Keratinocyte (primary cell): Measurements from ENCODE around the gene BBS1. TPM values are rescaled to one million over a fixed set of nuclear protein-coding genes. Genes with fewer than 3 reads are reported as not detected.
"Not testable (repeated sequence)": the region's sequence is repeated elsewhere in the genome, so short reads cannot be mapped to it uniquely, and the experiment has no call there.

Experiments used
- DNase-seq: peaks from one replicate; pipeline ENCODE4 v3.0.0-alpha.2; 2011; ENCODE audit warnings: low read depth, missing footprints, low spot score
- FAIRE-seq: peaks from 2 replicates; lab custom pipeline; 2011; peaks lifted over from hg19 to GRCh38; lab: Jason Lieb, UNC
- H2AFZ ChIP-seq: 2 replicates; pipeline ENCODE4 v1.6.0; 2012; ENCODE audit warnings: low read length, control low read depth, inconsistent platforms; ENCODE audit not compliant: control insufficient read depth
- H3K27ac ChIP-seq: 2 replicates; pipeline ENCODE4 v1.5.1; 2011; ENCODE audit warnings: low read length; ENCODE audit not compliant: control insufficient read depth, insufficient read depth
- H3K27me3 ChIP-seq: 3 replicates; pipeline ENCODE4 v1.6.0; 2011; ENCODE audit warnings: low read length; ENCODE audit not compliant: control insufficient read depth, insufficient read depth; ENCODE audit errors: extremely low read depth
- H3K36me3 ChIP-seq, 2 experiments: 2 replicates in 1 of 2; 3 replicates in 1 of 2; pipeline ENCODE4 v1.5.1; 2011; ENCODE audit warnings: low read length in 2 of 2, mild to moderate bottlenecking in 1 of 2; ENCODE audit not compliant: control insufficient read depth in 2 of 2, insufficient read depth in 2 of 2; ENCODE audit errors: extremely low read depth in 1 of 2
- H3K4me1 ChIP-seq: 3 replicates; pipeline ENCODE4 v1.5.1; 2011; ENCODE audit warnings: low read length; ENCODE audit not compliant: control insufficient read depth, insufficient read depth; ENCODE audit errors: extremely low read depth
- H3K4me2 ChIP-seq: 3 replicates; pipeline ENCODE4 v1.6.0; 2011; ENCODE audit warnings: low read depth, low read length; ENCODE audit not compliant: control insufficient read depth, insufficient read depth; ENCODE audit errors: extremely low read depth
- H3K4me3 ChIP-seq, 3 experiments: fragments of 200-600 bp in 1 of 3; sonication (generic) in 1 of 3; 2 replicates in 2 of 3; 3 replicates in 1 of 3; pipeline ENCODE4 v1.5.1; 2011 to 2016; ENCODE audit warnings: low read length in 3 of 3, mild to moderate bottlenecking in 3 of 3, control low read depth in 2 of 3, inconsistent platforms in 1 of 3, low read depth in 1 of 3, mixed read lengths in 1 of 3, mixed run types in 1 of 3, moderate library complexity in 1 of 3; ENCODE audit not compliant: control insufficient read depth in 2 of 3, insufficient read depth in 2 of 3; ENCODE audit errors: extremely low read depth in 1 of 3
- H3K79me2 ChIP-seq: 2 replicates; pipeline ENCODE4 v1.6.0; 2012; ENCODE audit warnings: low read length; ENCODE audit not compliant: control insufficient read depth, insufficient read depth
- H3K9ac ChIP-seq: 3 replicates; pipeline ENCODE4 v1.6.0; 2011; ENCODE audit warnings: low read length; ENCODE audit not compliant: control insufficient read depth, insufficient read depth; ENCODE audit errors: extremely low read depth
- H3K9me1 ChIP-seq: 3 replicates; pipeline ENCODE4 v1.6.0; 2011; ENCODE audit warnings: low read length; ENCODE audit not compliant: control insufficient read depth, insufficient read depth; ENCODE audit errors: extremely low read depth
- H3K9me3 ChIP-seq: 2 replicates; pipeline ENCODE4 v1.5.1; 2012; ENCODE audit warnings: low read depth, low read length; ENCODE audit not compliant: control insufficient read depth
- H4K20me1 ChIP-seq: 3 replicates; pipeline ENCODE4 v1.6.0; 2011; ENCODE audit warnings: low read length; ENCODE audit not compliant: control insufficient read depth, insufficient read depth; ENCODE audit errors: extremely low read depth
- EZH2 ChIP-seq: IDR thresholded peaks from one replicate; pipeline ENCODE4 v1.6.1; 2012; ENCODE audit warnings: inconsistent platforms, mild to moderate bottlenecking, low read length, moderate library complexity
- dilution Hi-C: fragments of 300-500 bp; cut with MboI; formaldehyde crosslinking; loops from one replicate; pipeline ENCODE4 v1.7.0; 2020; ENCODE audit warnings: low sequenced_read_pairs; ENCODE audit not compliant: extremely low pct_ligation_motif_present
- polyA plus RNA-seq, 5 experiments: library from polyadenylated mRNA; depleted of rRNA in 3 of 5; stranded (reverse) in 3 of 5; stranded (forward) in 1 of 5; unstranded in 1 of 5; fragments of >200 nt; gene quantifications; 1 replicate in 1 of 5; 2 replicates in 3 of 5; 3 replicates in 1 of 5; pipeline versions ENCODE4 v1.2.1 to v1.2.3, GENCODE V29; 2011 to 2012; ENCODE audit warnings: missing spikeins in 2 of 5, low read depth in 1 of 5, low replicate concordance in 1 of 5
- TF ChIP-seq, protein P1 (sequence below), 3 experiments: IDR thresholded peaks in 1 of 3; conservative IDR thresholded peaks in 1 of 3; optimal IDR thresholded peaks in 1 of 3; 2 replicates in 2 of 3; 3 replicates in 1 of 3; pipeline versions ENCODE3 to v1.5.1; 2011; ENCODE audit warnings: low read length in 3 of 3, mild to moderate bottlenecking in 3 of 3, moderate library complexity in 2 of 3, control low read depth in 1 of 3, inconsistent platforms in 1 of 3; ENCODE audit not compliant: insufficient read depth in 2 of 3; ENCODE audit errors: extremely low read depth in 1 of 3

The BBS1 gene
- polyA plus RNA-seq, 1 donor (not counting 4 experiments of a cell fraction or from before 2014, with no cell fraction given): 11.7 TPM

DNA sequence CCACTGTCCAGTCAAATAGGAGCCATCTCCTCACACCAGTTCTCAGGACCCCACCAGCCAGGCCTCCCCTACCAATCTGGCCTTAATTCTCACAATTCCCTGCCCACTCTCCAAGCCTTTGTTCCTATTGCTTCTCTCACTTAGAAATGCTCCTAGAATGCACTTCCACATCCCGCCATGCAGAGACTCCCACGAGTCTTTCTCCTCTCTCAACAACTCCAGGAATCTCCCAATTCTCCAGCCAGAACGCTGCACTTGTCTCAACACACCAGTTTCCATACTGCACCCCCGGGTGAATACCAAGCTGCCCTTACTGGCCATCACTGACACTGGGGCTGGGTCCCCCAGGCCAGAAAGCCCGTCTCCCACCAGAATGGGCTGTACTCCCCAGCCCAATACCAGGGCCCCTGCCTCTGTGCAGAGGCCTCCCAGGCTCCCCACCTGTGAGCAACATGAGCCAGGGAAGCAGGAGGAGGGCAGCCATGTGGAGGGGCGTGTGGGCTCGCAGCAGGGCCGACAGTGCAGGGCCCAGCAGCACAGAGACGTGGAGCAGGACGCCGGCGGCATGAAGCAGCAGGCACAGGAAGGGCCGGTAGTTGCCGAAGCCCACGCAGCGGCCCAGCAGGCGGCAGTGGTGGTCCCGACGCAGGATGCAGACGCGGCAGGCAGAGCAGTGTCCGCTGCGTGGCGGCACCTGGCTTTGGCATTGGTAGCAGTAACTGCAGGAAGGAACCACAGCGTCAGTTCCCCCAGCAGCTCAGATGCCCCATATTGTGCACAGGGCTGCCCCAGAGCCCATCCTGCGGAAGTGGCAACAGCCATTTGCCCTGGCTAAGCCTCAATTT is 33.0 kb downstream of the BBS1 start:
- FAIRE-seq: no peak
- no peak overlapping the region for H3K27ac ChIP-seq

DNA sequence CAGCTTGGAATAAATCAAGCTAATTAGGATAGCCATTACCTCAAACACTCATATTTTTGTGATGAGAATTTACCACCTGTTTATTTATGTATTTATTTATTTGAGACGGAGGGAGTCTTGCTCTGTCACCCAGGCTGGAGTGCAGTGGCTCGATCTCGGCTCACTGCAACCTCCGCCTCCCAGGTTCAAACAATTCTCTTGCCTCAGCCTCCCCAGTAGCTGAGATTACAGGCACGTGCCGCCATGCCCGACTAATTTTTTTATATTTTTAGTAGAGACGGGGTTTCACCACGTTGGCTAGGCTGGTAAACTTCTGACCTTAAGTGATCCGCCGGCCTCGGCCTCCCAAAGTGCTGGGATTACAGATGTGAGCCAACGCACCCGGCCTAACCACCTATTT is 34.5 kb downstream of the BBS1 start:
- H3K79me2 ChIP-seq, FAIRE-seq, DNase-seq, H3K36me3 ChIP-seq, H4K20me1 ChIP-seq, H3K27ac ChIP-seq, H3K9me3 ChIP-seq, H3K4me1 ChIP-seq, H2AFZ ChIP-seq, H3K9me1 ChIP-seq, dilution Hi-C loops: not testable (repeated sequence)
- H3K4me2 ChIP-seq: peak overlapping the region; percentile 94
- peaks cover 16% of the 10 kb centered on the region for H3K27me3 ChIP-seq
- peak overlapping the region; percentile 89 for H3K9ac ChIP-seq
- peak overlapping the region; percentile 81 to 94 (median 82) for H3K4me3 ChIP-seq

More for the DNA sequence above, 33.0 kb downstream of the BBS1 start:
- no peaks in the 10 kb centered on the region for H3K9me1 ChIP-seq
- no peak overlapping the region for H3K4me2 ChIP-seq
- H3K36me3 ChIP-seq: peaks cover 0 to 10% of the 10 kb centered on the region in 2 experiments
- no peaks in the 10 kb centered on the region for H3K79me2 ChIP-seq
- no peak overlapping the region for H3K4me3 ChIP-seq
- no peak overlapping the region for H3K9ac ChIP-seq
- H3K4me1 ChIP-seq: peaks cover 6% of the 10 kb centered on the region
- no peak for TF ChIP-seq EZH2
- TF ChIP-seq, protein P1, sequence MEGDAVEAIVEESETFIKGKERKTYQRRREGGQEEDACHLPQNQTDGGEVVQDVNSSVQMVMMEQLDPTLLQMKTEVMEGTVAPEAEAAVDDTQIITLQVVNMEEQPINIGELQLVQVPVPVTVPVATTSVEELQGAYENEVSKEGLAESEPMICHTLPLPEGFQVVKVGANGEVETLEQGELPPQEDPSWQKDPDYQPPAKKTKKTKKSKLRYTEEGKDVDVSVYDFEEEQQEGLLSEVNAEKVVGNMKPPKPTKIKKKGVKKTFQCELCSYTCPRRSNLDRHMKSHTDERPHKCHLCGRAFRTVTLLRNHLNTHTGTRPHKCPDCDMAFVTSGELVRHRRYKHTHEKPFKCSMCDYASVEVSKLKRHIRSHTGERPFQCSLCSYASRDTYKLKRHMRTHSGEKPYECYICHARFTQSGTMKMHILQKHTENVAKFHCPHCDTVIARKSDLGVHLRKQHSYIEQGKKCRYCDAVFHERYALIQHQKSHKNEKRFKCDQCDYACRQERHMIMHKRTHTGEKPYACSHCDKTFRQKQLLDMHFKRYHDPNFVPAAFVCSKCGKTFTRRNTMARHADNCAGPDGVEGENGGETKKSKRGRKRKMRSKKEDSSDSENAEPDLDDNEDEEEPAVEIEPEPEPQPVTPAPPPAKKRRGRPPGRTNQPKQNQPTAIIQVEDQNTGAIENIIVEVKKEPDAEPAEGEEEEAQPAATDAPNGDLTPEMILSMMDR (optimal IDR thresholded peaks at IDR 0.05 in 1 of 3, IDR thresholded peaks at IDR 0.05 in 1 of 3, conservative IDR thresholded peaks at IDR 0.05 in 1 of 3; ENCODE audit: extremely low read depth in 1 of 3, insufficient read depth in 2 of 3, low read length in 3 of 3): no peak
- no peaks in the 10 kb centered on the region for H4K20me1 ChIP-seq
- no peaks in the 10 kb centered on the region for H3K9me3 ChIP-seq
- H2AFZ ChIP-seq: no peak overlapping the region
- peaks cover 12% of the 10 kb centered on the region for H3K27me3 ChIP-seq
- DNase-seq: no peak
- dilution Hi-C loops: no loop called here
